Caco-2 (cell line): ENCODE data around the gene MPPED1. TPM values are rescaled to one million over a fixed set of nuclear protein-coding genes. Genes with fewer than 3 reads are reported as not detected.

ENCODE experiments used
- BruUV-seq: library from RNA; stranded (reverse); fragments of 400-500 nt; replicated peaks from 2 replicates; lab custom pipeline; 2021; lab: Mats Ljungman, UMichigan
- CTCF ChIA-PET: fragments of 300-600 bp; sonication (Branson Sonifier 250); formaldehyde crosslinking; loops from one replicate; lab custom pipeline; 2022; ENCODE audit warnings: antibody characterized with exemption; lab: Charles Lee
- POLR2A ChIA-PET: fragments of 300-600 bp; sonication (Branson Sonifier 250); formaldehyde crosslinking; loops from one replicate; lab custom pipeline; 2022; ENCODE audit warnings: antibody characterized with exemption; lab: Charles Lee
- DNase-seq, 2 experiments: peaks; one replicate each; pipeline versions ENCODE4 v3.0.0 to v3.0.0-alpha.2; 2020 to 2022
- H3K27me3 ChIP-seq: replicated peaks from 2 replicates; pipeline ENCODE4 v1.6.0; 2011; ENCODE audit warnings: low read length; ENCODE audit not compliant: control insufficient read depth, insufficient read depth
- H3K36me3 ChIP-seq: 2 replicates; pipeline ENCODE4 v1.5.1; 2011; ENCODE audit warnings: low read length; ENCODE audit not compliant: control insufficient read depth, insufficient read depth
- H3K4me1 ChIP-seq: fragments of 250-450 bp; sonication (Bioruptor Pico); 2 replicates; pipeline ENCODE4 v1.5.1; 2020; ENCODE audit warnings: mild to moderate bottlenecking
- H3K4me3 ChIP-seq: 2 replicates; pipeline ENCODE4 v1.5.1; 2011; ENCODE audit warnings: low read depth, mild to moderate bottlenecking, control low read depth, low read length
- H3K9me3 ChIP-seq: fragments of 250-450 bp; sonication (Bioruptor Pico); 2 replicates; pipeline ENCODE4 v1.5.1; 2020; ENCODE audit warnings: mild to moderate bottlenecking, moderate library complexity
- H3K27ac Mint-ChIP-seq: one replicate; pipeline ENCODE4 v1.8.0; 2022; ENCODE audit warnings: mixed read lengths; ENCODE audit not compliant: unreplicated experiment
- H3K27me3 Mint-ChIP-seq: one replicate; pipeline ENCODE4 v1.8.0; 2022; ENCODE audit warnings: mixed read lengths; ENCODE audit not compliant: insufficient read depth, unreplicated experiment
- H3K36me3 Mint-ChIP-seq: one replicate; pipeline ENCODE4 v1.8.0; 2022; ENCODE audit warnings: mild to moderate bottlenecking, mixed read lengths; ENCODE audit not compliant: insufficient read depth, unreplicated experiment
- H3K4me1 Mint-ChIP-seq: one replicate; pipeline ENCODE4 v1.8.0; 2022; ENCODE audit warnings: low read depth, mixed read lengths; ENCODE audit not compliant: unreplicated experiment
- H3K4me3 Mint-ChIP-seq: one replicate; pipeline ENCODE4 v1.8.0; 2022; ENCODE audit warnings: mild to moderate bottlenecking, moderate library complexity, mixed read lengths; ENCODE audit not compliant: unreplicated experiment
- H3K9me3 Mint-ChIP-seq: one replicate; pipeline ENCODE4 v1.8.0; 2022; ENCODE audit warnings: mixed read lengths; ENCODE audit not compliant: unreplicated experiment
- CTCF ChIP-seq, 2 experiments: fragments of 200-600 bp in 1 of 2; IDR thresholded peaks; 1 replicate in 1 of 2; 2 replicates in 1 of 2; pipeline versions ENCODE4 v1.5.1 to v1.8.0; 2011 to 2022; ENCODE audit warnings: antibody characterized with exemption in 1 of 2, control low read depth in 1 of 2, inconsistent platforms in 1 of 2, low read depth in 1 of 2, low read length in 1 of 2, mild to moderate bottlenecking in 1 of 2, moderate library complexity in 1 of 2; ENCODE audit not compliant: insufficient read depth in 1 of 2, severe bottlenecking in 1 of 2, unreplicated experiment in 1 of 2
- intact Hi-C: fragments of 100-400 bp; cut with micrococcal nuclease; formaldehyde crosslinking; loops from one replicate; pipeline ENCODE4 v1.10.0; 2022; ENCODE audit not compliant: unreplicated experiment
- total RNA-seq: library from RNA; stranded (reverse); gene quantifications from 2 replicates; pipeline ENCODE4 v1.2.3, GENCODE V29; 2022

Gene MPPED1
- total RNA-seq, 1 experiment from 2014 or later, result not detected

DNA sequence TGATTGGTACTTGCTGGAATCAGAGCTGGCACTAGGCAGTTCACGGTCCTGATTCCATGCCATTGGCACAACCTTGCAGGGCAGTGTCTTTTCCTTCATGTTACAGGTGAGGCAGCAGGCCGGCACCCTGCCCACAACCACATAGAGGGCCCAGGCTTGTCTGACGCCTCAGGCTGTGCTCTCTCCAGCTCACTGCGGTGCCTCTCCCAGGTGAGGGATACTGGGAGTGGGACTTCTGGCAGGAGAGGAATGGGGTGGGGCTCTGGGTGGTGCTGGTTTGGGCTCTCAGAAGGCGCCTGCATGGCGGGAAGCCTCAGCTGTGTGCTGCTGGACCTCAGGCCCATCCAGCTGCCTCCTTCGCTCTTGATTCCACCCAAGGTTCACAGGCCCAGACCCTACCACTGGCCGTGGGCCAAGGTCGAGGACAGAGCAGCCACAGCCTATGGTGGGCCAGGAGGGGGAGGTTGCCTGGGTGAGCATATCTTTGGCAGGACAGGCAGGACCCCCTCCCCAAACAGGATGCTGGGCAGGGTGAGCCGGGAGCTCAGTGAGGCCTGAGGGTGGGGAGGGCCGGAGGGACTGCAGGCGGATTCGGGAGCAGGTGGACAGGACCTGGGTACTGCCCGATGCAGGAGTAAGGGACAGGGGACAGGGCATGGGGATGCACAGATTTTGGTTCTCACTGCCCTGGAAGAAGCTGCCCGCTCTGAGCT, 7.0 kb upstream of the MPPED1 start:
- BruUV-seq, result no TSS peak
- H3K27ac Mint-ChIP-seq, result no peak overlapping the region
- POLR2A ChIA-PET, result no interaction called here
- no peaks in the 10 kb centered on the region for H3K9me3 Mint-ChIP-seq
- no peak for DNase-seq
- intact Hi-C loops, result no loop called here
- CTCF ChIA-PET, result no interaction called here
- H3K36me3 ChIP-seq, result no peaks in the 10 kb centered on the region
- H3K27me3 Mint-ChIP-seq, result peaks cover 8% of the 10 kb centered on the region
- H3K27me3 ChIP-seq, result no peaks in the 10 kb centered on the region
- H3K4me3 Mint-ChIP-seq, result no peak overlapping the region
- no peaks in the 10 kb centered on the region for H3K36me3 Mint-ChIP-seq
- H3K4me1 ChIP-seq, result no peaks in the 10 kb centered on the region
- H3K4me3 ChIP-seq, result no peak overlapping the region
- no peaks in the 10 kb centered on the region for H3K4me1 Mint-ChIP-seq
- H3K9me3 ChIP-seq, result no peaks in the 10 kb centered on the region
- TF ChIP-seq CTCF (IDR thresholded peaks at IDR 0.05; ENCODE audit: insufficient read depth in 1 of 2, low read depth in 1 of 2, low read length in 1 of 2, severe bottlenecking in 1 of 2, unreplicated experiment in 1 of 2), result no peak

DNA sequence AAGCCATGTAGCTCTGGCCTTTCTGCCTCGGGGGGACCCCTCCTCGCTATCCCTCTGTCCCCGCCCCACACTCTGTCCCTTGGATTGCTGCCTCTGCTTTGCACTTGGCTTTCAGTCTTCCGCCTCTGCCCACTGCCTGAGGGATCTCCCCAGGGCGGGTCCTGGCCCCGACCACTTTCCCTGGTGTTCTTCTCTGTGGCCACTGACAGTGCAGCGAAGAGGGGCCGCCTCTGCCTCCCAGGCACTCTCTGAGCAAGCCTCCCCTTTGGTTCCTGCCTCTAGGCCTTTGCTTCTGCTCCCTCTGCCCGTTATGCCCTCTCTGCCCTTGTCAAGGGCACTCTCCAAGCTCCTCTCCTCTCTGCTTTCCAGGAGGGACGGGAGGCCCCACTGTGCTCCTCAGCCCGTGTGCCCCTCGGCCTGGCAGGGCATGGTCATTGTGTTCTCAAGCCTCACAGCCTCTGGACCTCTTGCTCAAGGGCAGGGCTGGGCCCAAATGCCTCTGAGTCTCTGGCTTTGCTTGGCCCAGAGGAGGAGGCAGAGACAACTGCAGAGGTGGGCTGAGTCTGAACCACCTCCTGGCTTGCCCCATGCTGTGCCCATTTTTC, 5.5 kb upstream of the MPPED1 start:
- intact Hi-C loops, result no loop called here
- TF ChIP-seq CTCF (IDR thresholded peaks at IDR 0.05; ENCODE audit: insufficient read depth in 1 of 2, low read depth in 1 of 2, low read length in 1 of 2, severe bottlenecking in 1 of 2, unreplicated experiment in 1 of 2), result no peak
- Histone ChIP-seq H3K27me3 (no peaks in the 10 kb centered on the region), H3K4me1 (no peaks in the 10 kb centered on the region), H3K4me3 (no peak overlapping the region), H3K9me3 (no peaks in the 10 kb centered on the region), H3K36me3 (no peaks in the 10 kb centered on the region)
- CTCF ChIA-PET, result no interaction called here
- no peak for DNase-seq
- no TSS peak for BruUV-seq
- Mint-ChIP-seq H3K27me3 (peaks cover 13% of the 10 kb centered on the region), H3K27ac (no peak overlapping the region), H3K9me3 (no peaks in the 10 kb centered on the region), H3K4me1 (no peaks in the 10 kb centered on the region), H3K36me3 (no peaks in the 10 kb centered on the region), H3K4me3 (no peak overlapping the region)
- POLR2A ChIA-PET, result no interaction called here

DNA sequence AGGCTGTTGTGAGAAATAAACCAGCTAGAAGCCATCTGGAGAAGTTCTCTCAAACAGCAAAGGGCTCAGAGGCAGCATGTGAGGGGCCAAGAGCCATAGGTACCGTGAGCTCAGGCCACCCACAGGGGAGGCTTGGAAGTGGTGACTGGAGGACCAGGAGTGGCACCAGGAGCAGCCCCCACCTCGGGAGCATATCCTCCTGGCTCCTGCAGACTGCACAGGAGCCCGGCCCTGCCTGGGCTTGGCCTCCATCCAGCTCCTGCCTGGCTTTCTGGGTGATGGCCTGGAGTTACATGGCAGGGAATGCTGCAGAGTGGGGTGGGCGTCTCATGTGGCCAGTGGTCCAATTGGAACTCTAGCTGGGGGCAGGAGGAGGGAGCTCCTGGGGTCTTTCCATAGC, 4.2 kb upstream of the MPPED1 start:
- H3K27me3 Mint-ChIP-seq, result peaks cover 10% of the 10 kb centered on the region
- no peaks in the 10 kb centered on the region for H3K4me1 Mint-ChIP-seq
- CTCF ChIA-PET, result no interaction called here

More for the DNA sequence above, 4.2 kb upstream of the MPPED1 start:
- Histone ChIP-seq H3K27me3 (no peaks in the 10 kb centered on the region), H3K4me1 (no peaks in the 10 kb centered on the region), H3K4me3 (no peak overlapping the region), H3K9me3 (no peaks in the 10 kb centered on the region), H3K36me3 (no peaks in the 10 kb centered on the region)
- no TSS peak for BruUV-seq
- TF ChIP-seq CTCF (IDR thresholded peaks at IDR 0.05; ENCODE audit: insufficient read depth in 1 of 2, low read depth in 1 of 2, low read length in 1 of 2, severe bottlenecking in 1 of 2, unreplicated experiment in 1 of 2), result no peak
- H3K9me3 Mint-ChIP-seq, result no peaks in the 10 kb centered on the region
- H3K27ac Mint-ChIP-seq, result no peak overlapping the region
- POLR2A ChIA-PET, result no interaction called here
- intact Hi-C loops, result no loop called here
- H3K36me3 Mint-ChIP-seq, result no peaks in the 10 kb centered on the region
- DNase-seq, result no peak
- no peak overlapping the region for H3K4me3 Mint-ChIP-seq
